ENCODE measurements around the gene LRCH1.

GRCh38 chr13:46782691-46783090, 229.7 kb downstream of the LRCH1 start:
- TF ChIP-seq CTCF (IDR thresholded peaks at IDR 0.05) (no peak), EZH2 (IDR thresholded peaks at IDR 0.05) (no peak)
